Astrocyte of the cerebellum (primary cell): ENCODE data around the gene FAM124A.

Source experiments
- DNase-seq: peaks from one replicate; pipeline ENCODE4 v3.0.0-alpha.2; 2011; ENCODE audit warnings: low read depth
- H3K4me3 ChIP-seq: 2 replicates; pipeline ENCODE4 v1.5.1; 2011; ENCODE audit warnings: mild to moderate bottlenecking, low read depth, low read length, moderate library complexity
- in situ Hi-C: cut with HindIII; loops from 2 replicates; pipeline ENCODE4 v1.10.0; 2017; ENCODE audit warnings: low sequenced_read_pairs
- TF ChIP-seq, protein P1 (sequence below): IDR thresholded peaks from 2 replicates; pipeline ENCODE4 v1.5.1; 2012; ENCODE audit warnings: low read length, low read depth, moderate library complexity, mild to moderate bottlenecking; ENCODE audit errors: missing control alignments

FAM124A gene

GRCh38 chr13:51243832-51244231 is 21.6 kb downstream of the FAM124A start:
- DNase-seq, result no peak
- no peak overlapping the region for H3K4me3 ChIP-seq
- TF ChIP-seq, protein P1, sequence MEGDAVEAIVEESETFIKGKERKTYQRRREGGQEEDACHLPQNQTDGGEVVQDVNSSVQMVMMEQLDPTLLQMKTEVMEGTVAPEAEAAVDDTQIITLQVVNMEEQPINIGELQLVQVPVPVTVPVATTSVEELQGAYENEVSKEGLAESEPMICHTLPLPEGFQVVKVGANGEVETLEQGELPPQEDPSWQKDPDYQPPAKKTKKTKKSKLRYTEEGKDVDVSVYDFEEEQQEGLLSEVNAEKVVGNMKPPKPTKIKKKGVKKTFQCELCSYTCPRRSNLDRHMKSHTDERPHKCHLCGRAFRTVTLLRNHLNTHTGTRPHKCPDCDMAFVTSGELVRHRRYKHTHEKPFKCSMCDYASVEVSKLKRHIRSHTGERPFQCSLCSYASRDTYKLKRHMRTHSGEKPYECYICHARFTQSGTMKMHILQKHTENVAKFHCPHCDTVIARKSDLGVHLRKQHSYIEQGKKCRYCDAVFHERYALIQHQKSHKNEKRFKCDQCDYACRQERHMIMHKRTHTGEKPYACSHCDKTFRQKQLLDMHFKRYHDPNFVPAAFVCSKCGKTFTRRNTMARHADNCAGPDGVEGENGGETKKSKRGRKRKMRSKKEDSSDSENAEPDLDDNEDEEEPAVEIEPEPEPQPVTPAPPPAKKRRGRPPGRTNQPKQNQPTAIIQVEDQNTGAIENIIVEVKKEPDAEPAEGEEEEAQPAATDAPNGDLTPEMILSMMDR, result no peak
- in situ Hi-C loops, result no loop called here

GRCh38 chr13:51244637-51245405 is 22.6 kb downstream of the FAM124A start:
- TF ChIP-seq, protein P1, result no peak
- DNase-seq, result no peak
- in situ Hi-C loops, result no loop called here
- no peak overlapping the region for H3K4me3 ChIP-seq

DNA sequence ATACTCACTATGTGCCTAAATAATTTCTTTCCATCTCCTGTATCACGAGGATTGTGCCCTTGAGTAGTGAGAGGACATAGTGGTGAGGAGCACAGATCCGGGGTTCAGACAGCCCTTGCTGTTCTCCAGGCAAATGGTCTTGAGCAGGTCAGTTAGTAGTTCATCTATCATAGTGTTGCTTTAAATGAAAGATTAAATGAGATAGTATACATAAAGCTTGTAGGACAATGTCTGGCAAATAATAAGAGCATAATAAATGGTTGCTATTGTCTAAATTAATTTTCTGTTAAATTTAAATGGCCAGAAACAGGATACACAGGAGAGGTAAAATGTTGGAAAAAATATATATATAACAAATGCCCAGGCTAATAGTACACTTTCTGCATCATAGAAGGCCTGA is 23.4 kb downstream of the FAM124A start:
- H3K4me3 ChIP-seq, result no peak overlapping the region
- TF ChIP-seq, protein P1, result no peak
- in situ Hi-C loops, result no loop called here
- no peak for DNase-seq

DNA sequence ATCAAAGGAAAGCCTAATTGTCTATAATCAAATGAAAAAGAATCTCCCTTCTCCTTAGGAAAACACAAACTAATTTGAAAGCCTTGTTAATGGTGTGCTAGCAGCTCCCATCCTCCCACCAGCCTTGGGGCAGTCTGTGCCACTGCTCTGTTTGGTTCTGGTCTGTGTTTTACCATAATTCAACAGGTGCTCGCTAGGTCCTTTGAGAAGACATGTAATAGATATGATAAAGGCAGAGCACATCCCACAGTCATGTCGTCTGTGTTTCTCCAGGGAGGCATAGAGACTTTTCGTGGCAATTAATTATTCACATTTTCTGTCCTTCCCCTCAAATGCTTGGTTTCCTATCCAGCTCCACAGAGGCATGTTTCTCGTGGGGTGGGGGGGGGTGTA is 23.8 kb downstream of the FAM124A start:
- no peak for DNase-seq
- no peak overlapping the region for H3K4me3 ChIP-seq
- in situ Hi-C loops, result no loop called here
- TF ChIP-seq, protein P1, result no peak

- TF ChIP-seq, protein P1, result no peak
- in situ Hi-C loops, result no loop called here
- no peak for DNase-seq
- H3K4me3 ChIP-seq, result no peak overlapping the region
These were observed 24.4 kb downstream of the FAM124A start for GRCh38 chr13:51246418-51247277.

- DNase-seq, result no peak
- in situ Hi-C loops, result no loop called here
- no peak overlapping the region for H3K4me3 ChIP-seq
- TF ChIP-seq, protein P1, result no peak
These were observed 27.1 kb downstream of the FAM124A start for GRCh38 chr13:51249255-51249654.
